ENCODE results near the gene ZNF423.

The ZNF423 gene

DNA sequence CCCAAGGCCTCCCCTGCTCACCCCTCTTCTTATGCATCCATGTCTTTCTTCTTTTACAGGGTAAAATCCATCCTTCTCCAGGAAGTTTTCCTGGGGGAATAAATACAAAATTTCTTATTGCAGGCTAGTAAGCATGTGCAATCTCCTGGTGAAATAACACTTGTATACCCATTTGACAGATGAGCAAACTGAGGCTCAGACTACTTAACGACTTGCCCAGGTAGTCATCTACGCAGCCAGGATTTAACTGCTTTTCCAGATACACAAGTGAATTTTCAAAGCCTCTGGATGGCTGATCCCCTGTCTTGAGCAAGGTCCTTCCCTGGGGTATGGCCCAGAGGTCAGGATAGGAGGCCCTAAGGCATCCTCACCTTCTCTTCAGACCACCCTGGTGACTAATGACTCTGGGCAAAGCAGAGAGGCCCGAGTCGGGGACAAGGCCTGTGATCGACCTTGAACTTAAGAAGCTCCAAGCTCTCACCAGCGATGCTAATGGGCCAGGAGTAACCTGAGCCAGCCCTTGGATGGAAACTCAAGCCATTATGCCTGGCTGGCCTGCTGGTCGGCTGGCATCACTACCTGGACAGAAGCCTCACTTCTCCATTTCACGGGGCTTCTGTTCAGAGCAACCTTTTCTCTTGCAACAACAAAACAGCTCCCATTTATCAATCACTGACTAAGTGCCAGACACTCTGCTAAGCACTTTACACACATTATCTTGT lies 33.1 kb downstream of the ZNF423 start:
- DNase-seq = no peak

DNA sequence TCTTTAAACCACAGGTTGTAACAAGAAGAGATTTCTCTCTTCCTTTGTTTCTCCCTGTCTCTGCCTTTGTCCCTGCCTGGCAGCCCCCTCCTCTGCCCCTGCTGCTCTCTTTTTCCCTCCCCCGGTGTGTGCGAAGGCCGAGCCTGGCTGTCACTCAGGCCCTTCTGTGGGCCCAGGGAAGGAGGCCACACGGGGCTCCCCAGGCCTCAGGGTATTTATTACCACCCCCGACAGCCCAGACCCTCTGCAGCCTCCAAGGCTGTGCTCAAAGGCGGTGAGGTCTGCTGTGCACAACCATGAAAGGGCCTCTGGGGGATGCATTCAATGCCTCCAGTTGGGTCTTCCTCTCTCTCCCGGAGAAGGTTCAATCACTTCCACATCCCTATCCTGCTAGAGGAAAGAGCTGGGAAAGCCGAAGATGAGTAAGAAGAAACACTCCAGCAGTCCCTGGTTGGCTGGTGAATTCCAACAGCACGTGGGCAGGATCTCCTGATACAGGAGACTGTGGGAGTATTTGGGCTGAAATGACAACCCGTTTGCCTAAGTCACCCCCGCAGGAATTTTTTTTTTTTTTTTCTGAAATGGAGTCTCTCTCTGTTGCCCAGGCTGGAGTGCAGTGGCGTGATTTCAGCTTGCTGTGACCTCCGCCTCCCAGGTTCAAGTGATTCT lies 34.2 kb downstream of the ZNF423 start:
- DNase-seq = no peak

- no peak for DNase-seq
Measured at GRCh38 chr16:49821156-49821555, 34.8 kb downstream of the ZNF423 start.

DNA sequence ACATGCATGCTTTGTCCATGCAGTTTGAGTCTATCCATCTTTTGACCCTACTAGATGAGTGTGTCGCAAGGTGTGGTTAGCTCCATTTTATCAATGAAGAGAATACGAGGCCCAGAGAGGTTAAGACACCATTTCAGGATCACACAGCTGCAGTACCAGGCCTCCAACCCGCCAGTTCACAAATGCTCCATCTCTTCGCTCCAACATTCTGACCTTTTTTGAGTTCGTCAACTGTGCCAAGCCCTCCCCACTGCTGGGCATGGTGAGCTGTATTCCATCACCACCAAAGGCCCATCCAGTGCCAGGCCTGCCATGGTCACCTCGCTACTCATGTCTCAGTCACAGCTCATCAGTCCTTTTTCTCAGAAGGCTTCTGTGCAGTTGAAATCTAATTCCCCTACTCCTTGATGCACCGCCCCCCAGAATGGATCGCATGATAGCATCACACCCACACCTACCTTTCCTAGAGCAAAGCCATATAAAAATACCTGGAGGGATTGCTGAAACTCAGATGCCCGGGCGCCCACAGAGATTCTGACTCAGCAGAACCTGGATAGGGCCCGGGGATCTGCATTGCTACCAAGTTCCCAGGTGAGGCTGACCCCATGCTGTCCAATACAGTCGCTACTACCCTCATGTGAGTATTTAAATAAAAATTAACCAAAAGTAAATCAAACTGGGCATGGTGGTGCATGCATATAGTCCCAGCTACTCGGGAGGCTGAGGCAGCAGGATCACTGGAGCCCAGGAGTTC lies 38.0 kb downstream of the ZNF423 start:
- DNase-seq = no peak

DNA sequence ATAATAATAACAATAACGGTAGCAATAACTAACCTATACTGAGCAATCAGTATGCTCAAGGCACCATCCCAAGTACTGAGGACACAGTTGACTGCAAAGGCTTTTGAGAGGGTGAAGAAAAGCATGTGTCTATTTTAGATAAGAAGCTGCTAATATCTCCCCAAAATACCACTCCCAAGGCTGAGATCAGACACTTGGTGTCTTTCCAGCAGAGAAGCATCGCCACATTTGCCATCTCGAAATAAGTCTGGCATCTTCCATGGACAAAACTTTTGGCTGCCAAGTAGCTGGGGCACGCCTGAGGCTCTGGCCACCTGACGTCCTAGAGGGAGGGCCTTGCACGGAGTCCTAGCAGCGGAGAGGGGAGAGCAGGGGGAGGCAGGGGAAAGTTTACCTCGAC lies 39.0 kb downstream of the ZNF423 start:
- no peak for DNase-seq

GRCh38 chr16:49811644-49812334 lies 44.1 kb downstream of the ZNF423 start:
- DNase-seq = peak; percentile 80

GRCh38 chr16:49810831-49811230 lies 45.1 kb downstream of the ZNF423 start:
- no peak for DNase-seq

- DNase-seq = no peak
Measured at GRCh38 chr16:49809561-49809960, 46.4 kb downstream of the ZNF423 start.

DNA sequence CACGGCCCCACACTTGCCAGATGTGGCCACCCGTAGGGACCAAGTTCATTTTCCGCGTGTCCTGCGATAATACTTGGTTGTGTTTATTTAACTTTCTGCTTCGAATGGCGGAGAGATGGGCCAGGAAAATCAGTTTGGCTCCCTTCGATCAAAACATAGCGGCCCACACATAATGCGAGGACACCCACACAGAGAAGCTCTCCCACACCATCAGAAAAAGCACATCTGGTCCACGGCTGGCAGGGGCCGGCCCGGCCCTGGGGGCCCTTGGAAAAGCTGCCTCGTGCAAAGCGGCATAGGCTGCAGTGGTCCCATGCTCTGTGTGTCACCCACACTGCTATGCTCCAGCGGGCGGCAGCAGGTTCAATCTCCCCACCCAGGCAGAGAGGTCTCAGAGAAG lies 46.9 kb downstream of the ZNF423 start:
- DNase-seq = no peak

DNA sequence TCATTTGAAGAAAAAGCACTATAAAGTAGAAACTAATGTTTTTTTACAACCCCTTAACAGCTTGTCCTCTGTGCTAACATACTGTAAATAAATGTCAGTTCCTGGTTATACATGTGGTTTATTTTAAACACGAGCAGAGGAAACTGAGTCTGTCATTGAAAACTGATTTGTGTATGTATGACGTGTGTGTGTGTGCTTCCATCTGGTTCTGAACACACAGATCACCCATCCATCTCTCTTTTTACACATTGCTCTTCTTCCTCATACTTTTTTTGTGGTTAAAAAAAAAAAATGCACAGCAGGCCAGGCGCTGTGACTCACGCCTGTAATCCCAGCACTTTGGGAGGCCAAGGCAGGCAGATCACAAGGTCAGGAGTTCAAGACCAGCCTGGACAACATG lies 49.5 kb downstream of the ZNF423 start:
- DNase-seq = no peak

- no peak for DNase-seq
Measured at GRCh38 chr16:49801290-49801689, 54.6 kb downstream of the ZNF423 start.

DNA sequence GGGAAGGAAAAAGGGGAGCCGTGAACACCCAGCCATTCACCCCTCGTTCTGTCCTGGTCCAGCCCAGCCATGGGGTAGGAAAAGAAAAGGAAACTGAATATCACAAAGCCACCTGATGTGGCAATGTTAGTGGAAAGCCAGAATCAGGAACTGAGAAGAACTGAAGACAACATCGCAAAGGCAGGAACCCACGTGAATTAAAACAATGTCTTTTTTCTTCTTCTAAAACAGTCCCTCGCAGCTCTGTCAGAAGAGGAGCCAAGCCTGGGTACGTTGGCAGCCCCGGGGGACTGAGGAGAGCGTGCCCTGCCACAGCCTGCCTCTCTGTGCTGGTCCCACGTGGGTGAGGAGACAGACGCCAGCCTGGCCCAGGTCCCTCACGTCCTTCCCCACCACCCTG lies 55.0 kb downstream of the ZNF423 start:
- DNase-seq = no peak

DNA sequence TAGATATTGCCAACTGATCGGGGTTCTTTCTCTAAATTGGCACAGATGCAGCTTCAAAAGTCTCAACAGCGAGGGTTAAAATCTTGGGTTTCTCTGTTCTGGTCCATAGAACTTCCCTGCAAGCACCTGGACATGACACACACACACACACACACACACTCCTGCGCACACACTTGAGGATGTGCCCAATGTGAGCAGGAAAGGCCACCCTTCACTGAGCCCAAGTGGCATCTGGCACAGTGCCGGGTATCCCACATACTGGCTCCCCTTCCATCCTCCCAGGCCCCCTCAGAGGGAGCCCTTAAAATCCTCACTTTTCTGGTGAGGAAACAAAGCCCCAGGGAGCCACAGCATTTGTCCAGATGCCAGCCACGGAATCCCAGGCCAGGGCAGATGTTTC lies 55.5 kb downstream of the ZNF423 start:
- DNase-seq = no peak

DNA sequence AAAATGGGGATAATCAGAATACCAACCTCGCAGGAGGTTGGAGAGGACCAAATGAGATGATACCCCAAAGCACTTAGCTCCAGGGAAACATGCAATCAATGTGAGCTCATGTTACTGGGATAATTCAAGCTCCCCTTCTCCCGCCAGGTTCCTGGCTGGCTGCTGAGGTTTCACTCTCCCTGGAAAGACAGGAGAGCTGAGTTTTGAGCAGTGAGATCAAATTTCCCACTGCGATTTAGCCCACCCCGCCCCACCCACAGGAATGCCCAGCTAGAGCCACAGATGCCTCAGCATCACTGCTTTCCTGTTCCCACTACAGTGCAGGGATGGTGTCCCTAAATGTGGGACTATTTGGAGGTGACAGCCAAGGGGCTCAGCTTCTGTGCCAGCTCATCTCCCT lies 56.7 kb downstream of the ZNF423 start:
- DNase-seq = no peak

DNA sequence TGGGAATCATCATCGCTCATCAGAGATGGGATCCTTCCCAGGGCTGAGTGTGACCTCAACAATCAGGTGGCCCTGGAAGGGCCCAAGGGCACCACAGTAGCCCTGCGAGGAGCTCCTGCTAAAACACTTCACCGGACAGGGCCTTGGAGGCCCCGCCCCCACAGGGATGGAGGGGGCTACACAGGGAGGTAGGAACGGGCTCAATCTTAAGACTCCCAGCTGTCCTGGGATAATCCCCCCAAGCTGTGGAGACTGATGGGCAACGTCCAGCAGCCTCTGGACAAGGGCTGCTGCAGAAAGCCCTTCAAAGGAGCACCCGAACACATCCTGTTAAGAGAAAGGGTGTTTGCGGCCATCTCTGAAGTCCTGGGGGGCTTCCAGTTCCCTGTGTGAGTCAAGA lies 60.4 kb downstream of the ZNF423 start:
- no peak for DNase-seq

DNA sequence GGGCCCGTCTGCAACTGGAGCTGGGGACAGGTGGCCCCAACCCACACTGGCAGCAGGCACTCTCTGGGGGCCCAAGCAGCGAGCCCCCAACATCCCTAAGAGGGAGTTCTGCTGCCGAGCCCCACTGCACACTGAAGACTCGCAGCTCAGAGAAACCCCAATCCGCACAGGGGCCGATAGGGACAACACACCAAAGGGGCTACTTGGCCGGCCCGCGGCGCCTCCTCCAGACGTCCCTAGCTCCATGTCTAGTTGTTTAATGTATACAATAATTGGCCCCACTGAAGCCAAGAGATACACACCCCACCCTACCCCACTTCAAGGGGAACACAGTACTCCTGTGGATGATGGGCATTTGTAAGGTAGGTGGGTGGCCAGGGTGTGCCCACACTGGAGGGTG lies 62.7 kb downstream of the ZNF423 start:
- DNase-seq = no peak

- DNase-seq = no peak
Measured at GRCh38 chr16:49789616-49790015, 66.3 kb downstream of the ZNF423 start.

DNA sequence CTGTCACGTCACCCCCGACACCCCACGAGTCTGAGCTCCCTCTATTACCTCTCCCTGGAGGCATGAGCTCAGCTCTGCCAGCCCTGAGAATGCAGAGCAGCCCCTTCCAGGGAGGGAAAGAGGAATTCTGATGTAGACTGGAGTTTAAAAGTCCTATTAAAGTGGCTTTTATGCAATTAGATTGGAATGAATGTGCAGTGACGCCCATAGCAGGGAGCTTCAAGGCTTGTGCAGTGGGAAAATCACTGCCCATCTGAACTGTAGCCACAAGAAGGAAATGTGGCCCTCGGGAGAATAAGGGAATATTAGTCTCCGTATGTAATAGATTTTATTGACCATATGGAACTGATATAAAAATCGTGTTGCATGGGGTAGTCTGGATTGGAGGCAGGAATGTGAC lies 66.9 kb downstream of the ZNF423 start:
- DNase-seq = no peak

DNA sequence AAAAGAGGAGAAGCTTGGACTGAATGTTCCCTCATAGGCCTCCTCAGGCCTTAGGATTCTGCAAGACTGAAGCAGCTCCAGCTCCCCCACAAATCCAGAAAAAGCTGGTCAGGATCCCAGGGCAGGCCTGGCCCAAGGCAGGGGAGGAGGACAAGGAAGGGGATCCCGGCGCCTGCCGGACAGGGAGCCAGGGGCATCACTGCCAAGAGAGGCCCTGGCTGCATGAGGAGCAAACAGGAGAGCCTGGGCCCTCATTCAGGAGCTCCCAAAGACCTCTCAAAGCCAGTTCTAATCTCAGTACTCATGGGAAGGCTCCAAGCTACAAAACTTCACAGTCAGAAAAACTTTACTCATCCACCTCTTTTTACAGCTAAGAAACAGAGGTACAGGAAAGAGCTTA lies 67.3 kb downstream of the ZNF423 start:
- DNase-seq = peak; percentile 84

DNA sequence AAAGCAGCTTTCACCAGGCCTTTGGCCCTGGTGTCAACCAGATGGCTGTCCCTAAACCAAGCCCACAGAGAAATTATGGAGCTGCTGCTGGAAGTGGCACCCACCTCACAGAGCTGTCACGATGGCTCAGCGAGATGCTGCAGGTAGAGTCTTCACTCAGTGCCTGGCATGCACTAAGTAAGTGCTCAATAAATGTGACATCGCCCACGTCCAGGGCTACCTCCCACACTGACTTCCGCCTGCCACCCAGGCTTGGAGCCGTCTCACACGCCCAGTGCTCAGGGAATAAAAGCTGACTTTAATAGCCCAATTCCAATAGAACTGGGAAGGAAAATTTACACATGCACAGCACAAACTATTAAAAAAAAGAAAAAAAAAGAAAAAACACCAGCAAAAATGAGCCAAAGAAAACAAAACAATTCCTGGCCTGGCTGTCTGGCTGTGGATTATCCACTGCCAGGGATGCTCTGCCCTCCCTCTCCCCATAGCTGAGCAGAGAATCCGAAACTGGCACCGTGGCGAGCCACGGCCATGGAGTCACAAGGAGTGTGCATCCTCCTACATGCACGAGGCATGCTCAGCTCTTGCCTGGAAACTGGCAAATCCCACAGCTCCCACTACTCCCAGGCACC lies 68.9 kb downstream of the ZNF423 start:
- no peak for DNase-seq

DNA sequence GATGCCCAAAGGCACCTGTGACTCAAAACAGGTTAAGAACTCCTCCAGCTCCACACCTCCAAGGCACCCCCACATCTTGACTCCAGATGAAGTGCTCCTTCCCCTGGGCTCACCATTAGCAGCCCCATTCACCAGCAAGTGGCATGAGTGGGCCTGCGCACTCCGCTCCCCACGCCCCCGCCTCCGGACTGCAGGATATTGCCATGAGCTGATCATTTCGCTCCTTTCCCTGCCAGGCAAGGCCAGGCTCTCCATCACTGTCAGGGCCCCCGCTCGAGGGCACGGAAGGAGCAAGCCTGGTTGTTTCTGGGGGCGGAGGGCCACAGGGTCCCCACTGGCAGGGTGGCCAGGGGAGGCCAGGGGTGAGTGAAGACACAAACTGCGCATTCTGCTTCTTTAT lies 69.9 kb downstream of the ZNF423 start:
- DNase-seq = no peak

DNA sequence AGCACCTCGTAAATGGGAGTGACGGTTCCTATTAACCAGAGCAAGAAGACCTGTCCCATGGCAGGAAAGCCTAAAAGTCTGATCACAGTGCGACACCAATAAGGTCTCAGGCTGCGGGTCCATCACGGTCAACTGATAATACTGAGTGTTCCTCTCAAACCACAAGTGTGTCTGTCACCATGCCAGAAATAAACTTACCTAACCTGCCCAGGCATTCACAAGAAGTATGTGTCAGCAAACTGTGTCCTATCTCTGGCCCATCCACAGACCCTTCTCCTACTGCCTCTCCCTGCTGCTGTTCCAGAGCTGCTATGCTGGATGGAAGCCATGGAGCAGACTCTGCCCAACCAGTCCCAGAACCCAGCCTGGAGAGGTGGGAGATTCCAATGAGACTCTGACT lies 73.5 kb downstream of the ZNF423 start:
- no peak for DNase-seq

GRCh38 chr16:49781401-49781800 lies 74.5 kb downstream of the ZNF423 start:
- no peak for DNase-seq
